Head of caudate nucleus (tissue), 42 donors: ENCODE measurements around the gene DNAH9.

Experiments used
- DNase-seq, 42 donors: peaks; one replicate each; pipeline versions ENCODE4 v3.0.0 to v3.0.0-alpha.2; 2020 to 2021; ENCODE audit warnings: mixed read lengths in 7 of 42
- intact Hi-C: fragments of 100-400 bp; cut with DNase I; formaldehyde crosslinking; loops from one replicate; pipeline ENCODE4 v1.15.0; 2022

Gene DNAH9

DNA sequence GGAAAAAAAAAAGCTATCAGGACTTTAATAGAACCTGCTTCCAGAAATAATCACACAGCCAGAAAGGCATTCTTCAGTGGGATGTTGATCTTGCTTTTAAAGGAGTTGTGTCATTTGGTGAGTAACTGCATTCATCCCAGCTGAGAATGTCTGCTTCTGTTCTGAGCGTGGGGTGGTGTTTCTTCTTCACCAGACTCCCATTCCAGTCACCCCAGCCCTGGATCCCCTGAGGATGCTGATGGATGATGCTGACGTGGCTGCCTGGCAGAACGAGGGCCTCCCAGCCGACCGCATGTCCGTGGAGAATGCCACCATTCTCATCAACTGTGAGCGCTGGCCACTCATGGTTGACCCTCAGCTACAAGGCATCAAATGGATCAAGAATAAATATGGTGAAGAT is 276.5 kb downstream of the DNAH9 start:
- intact Hi-C loops: no loop called here

GRCh38 chr17:11880714-11881113 is 282.4 kb downstream of the DNAH9 start:
- intact Hi-C loops: no loop called here

More for the DNA sequence above, 276.5 kb downstream of the DNAH9 start:
- DNase-seq: peak in 7 of 42 donors; percentile 11 to 50 (median 26)

GRCh38 chr17:11882716-11883115 is 284.4 kb downstream of the DNAH9 start:
- intact Hi-C loops: no loop called here
- DNase-seq: peak in 1 of 42 donors; percentile 12

More at GRCh38 chr17:11880714-11881113, 282.4 kb downstream of the DNAH9 start:
- peak in 14 of 42 donors; percentile 6 to 68 (median 37) for DNase-seq

DNA sequence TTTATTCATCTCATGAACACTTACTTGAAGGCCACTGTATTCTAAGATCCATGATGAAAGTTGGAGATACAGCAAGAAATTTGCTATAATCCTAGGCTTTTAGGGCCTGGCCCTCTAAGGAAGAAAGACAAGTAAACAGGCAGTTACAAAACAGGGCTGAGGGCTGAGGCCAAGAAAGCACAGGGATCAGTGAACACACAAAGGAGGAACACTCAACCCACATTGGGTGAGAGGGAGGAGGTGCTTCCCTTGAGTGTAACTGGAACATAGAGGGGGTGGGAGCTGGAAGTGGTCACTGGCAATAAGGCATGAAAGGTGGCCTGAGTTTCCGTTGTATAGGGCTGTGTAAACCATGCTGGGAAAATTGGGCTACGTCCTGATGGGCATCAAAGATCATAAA is 286.8 kb downstream of the DNAH9 start:
- DNase-seq: peak in 4 of 42 donors; percentile 11 to 42 (median 36)
- intact Hi-C loops: no loop called here

- intact Hi-C loops: no loop called here
- DNase-seq: peak in 4 of 42 donors; percentile 3 to 70 (median 46)
Measured at GRCh38 chr17:11889266-11889665, 291.0 kb downstream of the DNAH9 start.

DNA sequence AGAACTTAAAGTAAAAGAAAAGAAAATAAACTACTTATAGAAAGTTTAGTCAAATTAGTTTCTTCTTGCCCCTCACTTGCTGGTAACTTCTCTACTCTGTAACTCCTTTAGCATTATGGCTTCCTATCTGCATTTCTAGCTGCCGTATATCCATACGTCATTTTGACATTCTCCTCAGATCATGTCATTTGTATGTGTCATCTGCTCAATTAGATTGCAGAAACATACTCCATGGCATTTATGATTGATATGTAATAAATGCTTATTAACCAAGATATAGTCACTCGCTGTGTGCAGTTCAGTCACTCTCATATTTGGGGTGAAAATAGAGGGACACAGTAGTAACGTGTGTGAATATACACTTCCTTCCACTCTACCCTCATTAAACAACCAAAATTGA is 295.6 kb downstream of the DNAH9 start:
- intact Hi-C loops: no loop called here
- DNase-seq: no peak

DNA sequence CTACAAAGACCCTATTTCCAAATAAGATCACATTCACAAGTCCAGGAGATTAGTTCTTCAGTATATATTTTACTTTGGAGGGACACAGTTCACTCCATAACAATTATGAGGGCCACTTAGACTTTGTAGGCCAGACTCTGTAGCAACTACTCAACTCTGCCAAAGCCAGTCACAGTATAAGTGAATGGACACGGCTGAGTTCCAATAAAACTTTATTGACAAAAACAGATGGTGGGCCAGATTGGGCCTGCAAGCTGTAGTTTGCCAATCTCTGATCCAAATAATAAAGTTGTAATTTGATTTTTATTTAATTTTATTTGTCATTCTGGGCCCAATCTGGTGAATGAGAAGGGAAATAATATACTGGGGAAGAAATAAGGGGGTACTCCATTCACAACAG is 297.9 kb downstream of the DNAH9 start:
- intact Hi-C loops: no loop called here
- DNase-seq: no peak

DNA sequence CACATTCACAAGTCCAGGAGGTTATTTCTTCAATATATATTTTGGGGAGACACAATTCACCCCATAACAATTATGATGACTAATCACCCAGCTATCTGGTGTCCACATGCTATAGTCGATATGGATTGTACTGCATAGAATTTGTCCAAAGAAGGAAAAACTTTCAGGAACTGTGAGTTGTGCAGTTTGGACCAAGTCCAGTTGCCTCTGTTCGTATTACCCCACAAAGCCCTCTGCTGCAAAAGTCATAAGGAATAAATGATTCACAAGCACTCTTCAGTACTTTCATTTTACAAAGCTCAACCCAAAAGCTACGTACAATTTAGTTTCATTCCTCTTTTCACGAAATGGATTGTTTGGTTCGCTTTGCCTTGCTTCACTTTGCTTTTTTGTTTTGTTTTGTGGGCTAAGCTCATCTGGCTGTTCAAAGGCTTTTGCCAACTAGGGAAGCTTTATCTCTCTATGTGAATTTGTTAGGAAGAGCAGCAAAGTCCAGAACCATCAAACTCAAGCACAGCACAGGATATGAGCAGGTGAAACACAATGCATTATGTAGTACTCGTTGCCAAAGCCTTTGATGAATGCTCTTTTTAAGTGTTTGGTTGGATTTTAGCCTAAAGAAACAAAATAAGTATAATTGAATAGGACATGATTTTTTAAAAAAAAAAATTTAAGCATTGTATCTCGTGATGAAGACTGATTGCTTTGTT is 300.4 kb downstream of the DNAH9 start:
- intact Hi-C loops: no loop called here
- DNase-seq: no peak

DNA sequence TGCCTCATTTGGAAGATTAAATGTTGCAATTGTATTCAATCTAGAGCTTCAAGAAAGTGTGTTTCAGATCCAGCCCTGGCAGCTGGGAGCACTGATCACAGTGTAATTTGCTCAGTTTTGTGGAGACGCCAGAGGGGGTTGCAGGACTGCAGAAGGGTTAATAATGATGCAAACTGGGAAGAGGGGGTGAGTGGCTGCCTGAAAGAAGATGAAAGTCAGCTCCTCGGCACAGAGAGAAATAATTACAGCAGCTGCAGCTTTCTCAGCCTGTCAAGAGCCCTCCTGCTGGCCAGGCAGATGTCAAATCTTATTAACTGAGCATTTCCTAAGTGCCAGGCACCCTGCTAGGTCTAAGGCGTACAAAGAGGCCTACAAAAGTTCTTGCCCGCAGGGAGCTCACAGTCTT is 301.3 kb downstream of the DNAH9 start:
- DNase-seq: peak in 14 of 42 donors; percentile 10 to 70 (median 20)
- intact Hi-C loops: no loop called here

GRCh38 chr17:11900041-11900476 is 301.8 kb downstream of the DNAH9 start:
- intact Hi-C loops: no loop called here
- peak in 1 of 42 donors; percentile 30 for DNase-seq

DNA sequence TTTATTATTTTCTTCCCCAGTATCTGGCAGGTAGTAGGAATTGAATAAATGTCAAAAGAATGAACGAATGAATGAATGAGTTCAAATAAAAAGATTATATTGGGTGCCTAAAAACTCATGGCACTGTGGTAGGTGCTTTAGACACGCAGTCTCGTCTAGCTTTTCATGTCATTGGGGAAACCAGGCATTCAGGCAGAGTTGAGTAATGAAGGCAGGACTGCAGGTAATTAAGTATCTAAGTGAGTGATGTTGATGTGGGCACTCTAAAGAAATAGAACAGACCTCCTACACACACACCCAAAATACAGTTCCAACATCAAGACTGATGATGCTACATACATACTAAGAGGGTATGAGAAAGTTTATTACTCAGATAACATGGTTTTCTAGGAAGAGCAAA is 302.4 kb downstream of the DNAH9 start:
- peak in 5 of 42 donors; percentile 4 to 54 (median 42) for DNase-seq
- intact Hi-C loops: no loop called here

- intact Hi-C loops: no loop called here
- no peak for DNase-seq
Measured at GRCh38 chr17:11901931-11902330, 303.7 kb downstream of the DNAH9 start.

DNA sequence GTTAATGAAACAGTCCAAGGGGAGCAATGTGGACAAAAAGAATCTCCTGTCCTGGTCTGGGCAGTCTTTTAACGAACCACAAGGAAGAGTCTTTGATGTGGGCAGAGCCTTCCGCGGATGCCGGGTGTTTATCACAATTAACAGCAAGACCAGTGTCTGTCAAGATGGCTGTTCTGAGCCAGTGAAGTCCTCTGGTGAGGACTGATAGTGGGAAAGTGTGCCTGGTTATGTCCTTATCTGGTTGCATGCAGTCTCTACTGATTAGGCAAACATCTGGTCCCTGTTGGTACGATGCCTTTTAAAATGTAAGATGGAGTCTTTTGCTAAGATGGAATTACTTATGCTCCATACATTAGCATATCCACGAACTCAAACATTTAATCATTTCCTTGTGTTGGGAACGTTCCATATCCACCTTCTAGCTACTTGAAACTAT is 310.5 kb downstream of the DNAH9 start:
- DNase-seq: no peak

DNA sequence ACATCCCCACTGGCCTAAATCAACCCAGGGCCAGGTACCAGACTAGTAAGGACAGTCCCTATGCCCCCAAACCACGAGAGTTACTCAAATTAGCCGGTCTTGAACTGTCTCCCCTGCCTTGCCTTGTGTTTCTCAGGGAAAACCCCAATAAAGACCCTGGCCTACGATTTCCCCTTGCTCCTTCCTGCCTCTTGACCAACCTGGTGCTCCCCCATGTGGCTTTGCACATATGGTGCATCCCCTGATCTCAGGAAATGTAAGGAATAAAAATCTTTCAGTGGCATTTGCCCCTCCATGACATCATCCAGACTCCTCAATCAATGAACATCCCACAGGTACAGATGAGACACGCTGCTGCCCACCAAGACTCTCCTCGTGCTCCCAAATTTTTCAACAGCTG is 311.1 kb downstream of the DNAH9 start:
- intact Hi-C loops: no loop called here

More for the DNA sequence above, 310.5 kb downstream of the DNAH9 start:
- intact Hi-C loops: no loop called here

GRCh38 chr17:11916091-11916490 is 317.8 kb downstream of the DNAH9 start:
- DNase-seq: no peak
- intact Hi-C loops: no loop called here

More for the DNA sequence above, 311.1 kb downstream of the DNAH9 start:
- DNase-seq: no peak

DNA sequence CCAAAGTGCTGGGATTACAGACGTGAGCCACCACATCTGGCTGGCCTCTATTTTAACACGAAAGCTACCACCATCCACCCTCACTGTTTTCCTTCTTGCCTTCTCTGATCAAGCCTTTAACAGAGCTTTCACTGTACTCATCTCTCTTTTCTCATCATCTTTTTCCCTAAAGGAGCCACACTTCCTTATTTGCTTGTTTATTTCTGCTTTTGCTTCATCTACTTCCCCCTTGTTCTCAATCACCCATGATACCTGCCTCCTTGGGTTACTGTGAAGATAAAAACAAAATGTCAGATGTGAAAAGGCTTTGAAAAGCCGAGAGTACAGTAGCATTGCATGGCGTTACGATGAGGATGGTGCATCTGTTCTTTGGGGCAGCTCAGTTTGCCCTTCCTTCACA is 319.1 kb downstream of the DNAH9 start:
- no peak for DNase-seq
- intact Hi-C loops: no loop called here

GRCh38 chr17:11921296-11921695 is 323.0 kb downstream of the DNAH9 start:
- intact Hi-C loops: no loop called here
- DNase-seq: no peak

DNA sequence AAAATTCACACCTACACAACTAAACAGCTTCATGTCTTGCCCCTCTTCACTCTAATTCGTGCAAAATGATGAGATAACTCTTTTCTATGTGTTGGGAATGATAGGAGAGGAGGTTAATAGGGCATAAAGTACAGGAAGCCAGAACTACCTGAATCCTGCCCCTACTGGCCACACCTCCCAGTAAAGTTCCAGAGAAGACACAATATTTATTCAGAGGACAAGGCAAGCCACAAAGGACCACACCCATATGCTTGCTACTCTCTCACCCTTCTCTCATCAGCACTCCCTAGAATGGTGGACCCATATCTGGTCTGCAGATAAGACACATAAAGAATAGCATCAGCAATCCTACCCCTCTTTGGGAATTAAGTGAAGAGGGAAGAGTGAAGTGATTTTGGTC is 324.4 kb downstream of the DNAH9 start:
- intact Hi-C loops: no loop called here
- no peak for DNase-seq

- intact Hi-C loops: no loop called here
- DNase-seq: no peak
Measured at GRCh38 chr17:11924076-11924475, 325.8 kb downstream of the DNAH9 start.

DNA sequence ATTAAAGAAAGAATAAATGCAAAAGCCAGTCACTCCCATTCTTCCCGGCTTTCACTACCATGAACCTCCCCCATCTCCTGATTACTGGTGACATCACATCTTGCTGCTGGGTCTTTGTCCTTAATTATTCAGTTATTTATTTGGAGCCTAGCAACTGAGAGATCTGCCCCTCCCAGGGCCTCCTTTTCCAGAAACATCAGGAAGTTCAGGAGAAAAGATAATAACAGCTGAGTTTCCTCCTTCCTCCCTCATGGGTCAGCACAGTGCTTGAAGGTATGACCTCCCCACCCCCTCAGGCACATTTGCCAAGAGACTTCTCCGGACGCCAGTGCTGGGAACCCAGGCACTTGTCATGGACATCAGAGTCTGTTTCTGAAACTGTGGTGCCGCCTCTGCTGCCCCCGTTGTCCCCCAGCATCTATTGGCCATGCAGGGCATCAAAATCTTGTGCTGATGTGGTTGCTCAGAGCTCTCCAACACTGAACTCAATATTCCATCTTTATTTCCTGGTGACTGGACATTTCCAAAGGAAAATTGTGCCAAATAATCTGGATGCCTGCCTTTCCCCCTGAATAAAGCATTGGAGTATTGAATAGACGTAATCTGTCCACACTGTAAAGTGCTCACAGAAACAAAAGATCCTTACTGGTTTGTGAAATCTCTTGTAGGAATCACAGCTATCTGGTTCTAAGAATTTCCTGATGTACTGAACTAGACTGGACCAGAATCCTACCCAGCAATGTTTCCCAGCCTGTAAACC is 327.2 kb downstream of the DNAH9 start:
- no peak for DNase-seq
- intact Hi-C loops: no loop called here
